HEK293T (cell line): Measurements from ENCODE around the gene NPHP3.

Experiments used
- ARNT ChIP-seq: fragments of 450-650 bp; IDR thresholded peaks from 2 replicates; pipeline ENCODE4 v1.6.1; 2017; ENCODE audit warnings: mild to moderate bottlenecking
- CTBP1 ChIP-seq: fragments of 450-650 bp; IDR thresholded peaks from 2 replicates; pipeline ENCODE4 v1.6.1; 2016; ENCODE audit warnings: borderline replicate concordance
- FOXA1 ChIP-seq: fragments of 450-650 bp; IDR thresholded peaks from 2 replicates; pipeline ENCODE4 v1.6.1; 2016; ENCODE audit warnings: mild to moderate bottlenecking
- LEF1 ChIP-seq: fragments of 450-650 bp; IDR thresholded peaks from 2 replicates; pipeline ENCODE4 v1.6.1; 2017; ENCODE audit warnings: mild to moderate bottlenecking, borderline replicate concordance
- SP1 ChIP-seq: fragments of 450-650 bp; IDR thresholded peaks from 2 replicates; pipeline ENCODE4 v1.6.1; 2017
- SUZ12 ChIP-seq: fragments of 450-650 bp; IDR thresholded peaks from 2 replicates; pipeline ENCODE4 v1.6.1; 2016; ENCODE audit warnings: mild to moderate bottlenecking
- TARDBP ChIP-seq: fragments of 450-650 bp; IDR thresholded peaks from 2 replicates; pipeline ENCODE4 v1.6.1; 2016

GRCh38 chr3:132652640-132653270 lies 69.5 kb downstream of the NPHP3 start:
- TF ChIP-seq FOXA1 = no peak
- TF ChIP-seq ARNT = no peak
- TF ChIP-seq CTBP1 = no peak
- TF ChIP-seq LEF1 = no peak
- no peak for TF ChIP-seq SUZ12
- no peak for TF ChIP-seq TARDBP
- TF ChIP-seq SP1 = no peak
